GM12892 (cell line): ENCODE measurements around the gene HDAC4.

ENCODE experiments used
- POLR2A ChIP-seq: IDR thresholded peaks from 2 replicates; pipeline ENCODE4 v1.6.1; 2011; ENCODE audit warnings: low read depth, low read length, control low read depth
- POLR2AphosphoS5 ChIP-seq: IDR thresholded peaks from 2 replicates; pipeline ENCODE4 v1.6.1; 2011; ENCODE audit warnings: low read depth, low read length, control low read depth

DNA sequence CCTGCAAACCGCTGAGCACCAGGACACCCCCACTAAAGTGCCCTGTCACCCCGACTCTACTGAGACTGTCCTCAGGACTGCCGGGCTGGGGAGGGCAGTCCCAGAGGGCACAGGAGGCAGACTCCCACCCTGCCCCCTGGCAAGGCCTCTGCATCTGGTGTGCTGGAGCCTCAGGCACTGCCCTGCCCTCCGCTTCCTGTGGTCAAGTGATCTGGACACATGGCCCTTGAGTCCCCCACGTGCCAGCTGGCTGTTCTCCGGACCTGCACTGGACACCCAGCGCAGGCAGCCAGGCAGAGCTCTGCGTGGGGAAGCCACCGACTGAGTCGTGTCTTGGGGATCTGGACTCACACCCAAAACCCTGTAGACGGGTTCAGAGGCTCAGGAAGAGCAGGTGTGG is 335.3 kb downstream of the HDAC4 start:
- TF ChIP-seq POLR2AphosphoS5 (no peak), POLR2A (no peak)
